ENCODE measurements around the gene CDH6.

DNA sequence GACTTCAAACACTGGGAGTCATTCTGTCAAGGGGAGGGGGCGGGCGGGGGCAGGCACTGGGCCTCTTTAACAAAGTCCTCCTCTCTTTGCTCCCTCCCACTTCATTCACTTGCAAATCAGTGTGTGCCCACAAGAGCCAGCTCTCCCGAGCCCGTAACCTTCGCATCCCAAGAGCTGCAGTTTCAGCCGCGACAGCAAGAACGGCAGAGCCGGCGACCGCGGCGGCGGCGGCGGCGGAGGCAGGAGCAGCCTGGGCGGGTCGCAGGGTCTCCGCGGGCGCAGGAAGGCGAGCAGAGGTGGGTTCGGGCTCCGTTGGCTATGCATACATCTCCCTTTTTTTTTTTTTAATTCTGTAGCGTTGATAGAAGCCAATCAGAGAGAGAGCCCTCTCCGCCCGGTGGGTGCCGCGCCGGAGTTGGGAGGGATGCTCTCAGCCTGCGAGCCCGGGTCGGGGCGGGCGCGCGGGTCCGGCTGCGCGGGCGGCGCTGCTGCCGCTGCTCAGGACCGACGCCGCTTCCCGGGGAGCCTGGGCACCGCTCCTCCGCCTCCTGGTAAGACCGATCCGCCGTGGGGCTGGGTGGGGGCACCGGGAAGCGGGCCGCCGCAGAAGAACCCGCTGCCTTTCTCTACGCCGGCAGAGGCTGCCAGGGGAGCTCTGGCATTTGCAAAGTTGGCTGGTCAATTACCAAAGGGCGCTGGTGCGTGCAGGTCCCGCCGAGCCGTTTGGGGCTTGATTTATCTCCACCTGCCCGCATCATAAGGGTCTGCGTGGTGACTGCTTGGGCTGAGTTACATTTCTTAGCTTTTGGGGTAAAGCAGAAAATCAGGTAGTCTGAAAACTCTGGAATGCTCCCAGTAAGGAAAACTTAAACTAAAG lies at the start of gene CDH6:
- TF ChIP-seq, protein P1, sequence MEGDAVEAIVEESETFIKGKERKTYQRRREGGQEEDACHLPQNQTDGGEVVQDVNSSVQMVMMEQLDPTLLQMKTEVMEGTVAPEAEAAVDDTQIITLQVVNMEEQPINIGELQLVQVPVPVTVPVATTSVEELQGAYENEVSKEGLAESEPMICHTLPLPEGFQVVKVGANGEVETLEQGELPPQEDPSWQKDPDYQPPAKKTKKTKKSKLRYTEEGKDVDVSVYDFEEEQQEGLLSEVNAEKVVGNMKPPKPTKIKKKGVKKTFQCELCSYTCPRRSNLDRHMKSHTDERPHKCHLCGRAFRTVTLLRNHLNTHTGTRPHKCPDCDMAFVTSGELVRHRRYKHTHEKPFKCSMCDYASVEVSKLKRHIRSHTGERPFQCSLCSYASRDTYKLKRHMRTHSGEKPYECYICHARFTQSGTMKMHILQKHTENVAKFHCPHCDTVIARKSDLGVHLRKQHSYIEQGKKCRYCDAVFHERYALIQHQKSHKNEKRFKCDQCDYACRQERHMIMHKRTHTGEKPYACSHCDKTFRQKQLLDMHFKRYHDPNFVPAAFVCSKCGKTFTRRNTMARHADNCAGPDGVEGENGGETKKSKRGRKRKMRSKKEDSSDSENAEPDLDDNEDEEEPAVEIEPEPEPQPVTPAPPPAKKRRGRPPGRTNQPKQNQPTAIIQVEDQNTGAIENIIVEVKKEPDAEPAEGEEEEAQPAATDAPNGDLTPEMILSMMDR (IDR thresholded peaks at IDR 0.05), result no peak
- TF ChIP-seq EZH2 (IDR thresholded peaks at IDR 0.05; ENCODE audit: borderline replicate concordance, insufficient read depth, low read depth, low read length, poor library complexity, severe bottlenecking), result no peak

Measured in B cell (primary cell).